Amniotic stem cell (primary cell): ENCODE results near the gene C3orf22.
"Not testable (repeated sequence)": the region's sequence is repeated elsewhere in the genome, so short reads cannot be mapped to it uniquely, and the experiment has no call there.

Experiments used
- DNase-seq: peaks from one replicate; lab custom pipeline; 2025; lab: John Stamatoyannopoulos, UW

Gene C3orf22

GRCh38 chr3:126542340-126543241 is 16.1 kb downstream of the C3orf22 start:
- DNase-seq: no peak

GRCh38 chr3:126541628-126542339 is 16.9 kb downstream of the C3orf22 start:
- DNase-seq: no peak

- no peak for DNase-seq
Observed at GRCh38 chr3:126540951-126541627, 17.6 kb downstream of the C3orf22 start.

- peak; percentile 85 for DNase-seq
Observed at GRCh38 chr3:126540342-126540849, 18.3 kb downstream of the C3orf22 start.

GRCh38 chr3:126539558-126540250 is 19.0 kb downstream of the C3orf22 start:
- no peak for DNase-seq

- no peak for DNase-seq
Observed at GRCh38 chr3:126538966-126539365, 19.8 kb downstream of the C3orf22 start.

- no peak for DNase-seq
Observed at GRCh38 chr3:126538316-126538715, 20.4 kb downstream of the C3orf22 start.

GRCh38 chr3:126537730-126538281 is 20.9 kb downstream of the C3orf22 start:
- DNase-seq: no peak

- DNase-seq: no peak
Observed at GRCh38 chr3:126537116-126537729, 21.5 kb downstream of the C3orf22 start.

- no peak for DNase-seq
Observed at GRCh38 chr3:126536126-126536525, 22.6 kb downstream of the C3orf22 start.

GRCh38 chr3:126535636-126536035 is 23.1 kb downstream of the C3orf22 start:
- DNase-seq: no peak

- not testable (repeated sequence) for DNase-seq
Observed at GRCh38 chr3:126534716-126535115, 24.0 kb downstream of the C3orf22 start.

GRCh38 chr3:126533506-126533905 is 25.2 kb downstream of the C3orf22 start:
- DNase-seq: no peak

- DNase-seq: no peak
Observed at GRCh38 chr3:126531051-126531330, 27.7 kb downstream of the C3orf22 start.

GRCh38 chr3:126530171-126531050 is 28.3 kb downstream of the C3orf22 start:
- no peak for DNase-seq

GRCh38 chr3:126529585-126530170 is 29.1 kb downstream of the C3orf22 start:
- DNase-seq: no peak

GRCh38 chr3:126528800-126529541 is 29.8 kb downstream of the C3orf22 start:
- no peak for DNase-seq

- no peak for DNase-seq
Observed at GRCh38 chr3:126528419-126528799, 30.3 kb downstream of the C3orf22 start.
